Epithelial cell of esophagus (primary cell): Measurements from ENCODE around the gene METTL18.

Experiments
- DNase-seq: peaks from one replicate; pipeline ENCODE4 v3.0.0; 2010; ENCODE audit warnings: low read depth
- H3K4me3 ChIP-seq: 2 replicates; pipeline ENCODE4 v1.5.1; 2011; ENCODE audit warnings: mild to moderate bottlenecking, low read length, control low read depth
- TF ChIP-seq, protein P1 (sequence below): IDR thresholded peaks from 2 replicates; pipeline ENCODE4 v1.5.1; 2011; ENCODE audit warnings: low read depth, mild to moderate bottlenecking, low read length, control low read depth, inconsistent platforms; ENCODE audit not compliant: insufficient read depth; ENCODE audit errors: missing control alignments

METTL18 gene

DNA sequence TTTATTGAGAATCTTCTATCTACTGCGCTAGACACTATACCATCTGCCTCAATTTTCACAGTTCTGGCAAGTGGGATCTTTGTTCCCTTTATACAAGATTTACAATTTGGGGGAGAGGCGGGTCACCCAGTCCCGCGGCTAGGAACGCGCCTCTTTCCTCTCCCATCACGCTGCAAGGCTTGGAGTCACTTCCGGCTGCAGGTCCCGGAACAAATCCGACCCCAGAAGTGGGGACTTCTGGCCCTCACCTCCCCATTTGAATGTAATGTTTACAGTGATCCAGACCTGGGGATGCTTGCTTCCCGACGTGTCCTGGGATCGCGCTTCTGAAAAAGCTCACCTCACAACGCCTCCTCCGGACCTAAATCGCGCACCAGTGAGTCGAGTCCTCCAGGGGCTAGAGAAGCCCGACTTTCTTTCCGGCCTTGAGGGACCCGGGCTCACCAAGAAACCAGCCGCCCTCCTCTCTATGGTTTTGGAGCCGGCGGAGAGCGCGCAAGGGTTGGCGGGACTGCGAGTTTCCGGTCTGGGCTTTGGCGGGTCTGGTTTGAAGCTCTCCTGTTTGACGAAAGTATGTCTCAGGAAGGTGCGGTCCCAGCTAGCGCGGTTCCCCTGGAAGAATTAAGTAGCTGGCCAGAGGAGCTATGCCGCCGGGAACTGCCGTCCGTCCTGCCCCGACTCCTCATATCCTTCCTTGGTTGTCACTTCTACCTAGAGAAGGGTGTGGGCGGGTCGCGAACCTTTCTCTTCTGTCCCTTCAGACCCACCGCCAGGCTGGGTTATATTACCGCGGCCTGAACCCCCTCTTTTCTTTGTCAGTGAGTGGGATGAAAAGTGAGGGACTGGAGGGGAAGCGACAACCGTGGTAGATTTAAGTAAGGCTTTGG, at the start of gene METTL18:
Gene METTL18, minus strand, starts transcription at position 378 of the 887 bp plus-strand sequence. CDS start 1,212 bp downstream, outside the sequence.
- DNase-seq, result peak; percentile 97
- peak within 1 kb of the TSS; percentile 93 for H3K4me3 ChIP-seq
- TF ChIP-seq, protein P1, sequence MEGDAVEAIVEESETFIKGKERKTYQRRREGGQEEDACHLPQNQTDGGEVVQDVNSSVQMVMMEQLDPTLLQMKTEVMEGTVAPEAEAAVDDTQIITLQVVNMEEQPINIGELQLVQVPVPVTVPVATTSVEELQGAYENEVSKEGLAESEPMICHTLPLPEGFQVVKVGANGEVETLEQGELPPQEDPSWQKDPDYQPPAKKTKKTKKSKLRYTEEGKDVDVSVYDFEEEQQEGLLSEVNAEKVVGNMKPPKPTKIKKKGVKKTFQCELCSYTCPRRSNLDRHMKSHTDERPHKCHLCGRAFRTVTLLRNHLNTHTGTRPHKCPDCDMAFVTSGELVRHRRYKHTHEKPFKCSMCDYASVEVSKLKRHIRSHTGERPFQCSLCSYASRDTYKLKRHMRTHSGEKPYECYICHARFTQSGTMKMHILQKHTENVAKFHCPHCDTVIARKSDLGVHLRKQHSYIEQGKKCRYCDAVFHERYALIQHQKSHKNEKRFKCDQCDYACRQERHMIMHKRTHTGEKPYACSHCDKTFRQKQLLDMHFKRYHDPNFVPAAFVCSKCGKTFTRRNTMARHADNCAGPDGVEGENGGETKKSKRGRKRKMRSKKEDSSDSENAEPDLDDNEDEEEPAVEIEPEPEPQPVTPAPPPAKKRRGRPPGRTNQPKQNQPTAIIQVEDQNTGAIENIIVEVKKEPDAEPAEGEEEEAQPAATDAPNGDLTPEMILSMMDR, result no peak

GRCh38 chr1:169838942-169839341, 44.2 kb upstream of the METTL18 start:
- TF ChIP-seq, protein P1, result no peak
- no peak overlapping the region for H3K4me3 ChIP-seq
- no peak for DNase-seq

GRCh38 chr1:169836198-169836597, 41.5 kb upstream of the METTL18 start:
- no peak for DNase-seq
- H3K4me3 ChIP-seq, result no peak overlapping the region
- TF ChIP-seq, protein P1, result no peak

DNA sequence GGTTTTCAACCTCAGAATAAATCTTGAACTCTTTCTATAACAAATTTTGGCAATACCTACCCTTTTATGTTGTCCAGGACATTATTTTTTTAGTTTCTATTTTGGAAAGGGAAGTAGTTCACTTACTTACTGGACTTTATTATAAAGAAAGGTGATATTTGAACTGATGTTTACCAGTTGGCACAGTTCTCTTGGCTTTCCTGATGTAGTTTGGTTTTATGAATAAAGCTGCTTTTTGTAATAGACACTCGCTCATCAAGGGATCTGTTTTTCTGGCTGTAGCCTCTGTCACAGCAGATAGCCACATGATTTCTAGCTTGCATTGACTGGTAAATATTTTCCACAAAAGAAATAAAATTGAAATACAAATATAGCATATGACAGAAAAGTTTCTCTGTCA, 40.9 kb upstream of the METTL18 start:
- DNase-seq, result no peak
- TF ChIP-seq, protein P1, result no peak

GRCh38 chr1:169834869-169835268, 40.2 kb upstream of the METTL18 start:
- no peak overlapping the region for H3K4me3 ChIP-seq
- DNase-seq, result no peak
- TF ChIP-seq, protein P1, result no peak

More for the DNA sequence above, 40.9 kb upstream of the METTL18 start:
- no peak overlapping the region for H3K4me3 ChIP-seq

- no peak overlapping the region for H3K4me3 ChIP-seq
- TF ChIP-seq, protein P1, result no peak
- DNase-seq, result no peak
Measured at GRCh38 chr1:169833179-169833901, 38.6 kb upstream of the METTL18 start.
